HG03469 (cell line): ENCODE measurements around the gene POLR1G.
"Not testable (repeated sequence)": the region's sequence is repeated elsewhere in the genome, so short reads cannot be mapped to it uniquely, and the experiment has no call there.

Experiments used
- ATAC-seq: cut with Tn5 transposase; IDR thresholded peaks from one replicate; pipeline ENCODE4 v1.9.1; 2021; ENCODE audit warnings: mild to moderate bottlenecking, moderate library complexity, moderate number of reproducible peaks; ENCODE audit not compliant: unreplicated experiment

The POLR1G gene

DNA sequence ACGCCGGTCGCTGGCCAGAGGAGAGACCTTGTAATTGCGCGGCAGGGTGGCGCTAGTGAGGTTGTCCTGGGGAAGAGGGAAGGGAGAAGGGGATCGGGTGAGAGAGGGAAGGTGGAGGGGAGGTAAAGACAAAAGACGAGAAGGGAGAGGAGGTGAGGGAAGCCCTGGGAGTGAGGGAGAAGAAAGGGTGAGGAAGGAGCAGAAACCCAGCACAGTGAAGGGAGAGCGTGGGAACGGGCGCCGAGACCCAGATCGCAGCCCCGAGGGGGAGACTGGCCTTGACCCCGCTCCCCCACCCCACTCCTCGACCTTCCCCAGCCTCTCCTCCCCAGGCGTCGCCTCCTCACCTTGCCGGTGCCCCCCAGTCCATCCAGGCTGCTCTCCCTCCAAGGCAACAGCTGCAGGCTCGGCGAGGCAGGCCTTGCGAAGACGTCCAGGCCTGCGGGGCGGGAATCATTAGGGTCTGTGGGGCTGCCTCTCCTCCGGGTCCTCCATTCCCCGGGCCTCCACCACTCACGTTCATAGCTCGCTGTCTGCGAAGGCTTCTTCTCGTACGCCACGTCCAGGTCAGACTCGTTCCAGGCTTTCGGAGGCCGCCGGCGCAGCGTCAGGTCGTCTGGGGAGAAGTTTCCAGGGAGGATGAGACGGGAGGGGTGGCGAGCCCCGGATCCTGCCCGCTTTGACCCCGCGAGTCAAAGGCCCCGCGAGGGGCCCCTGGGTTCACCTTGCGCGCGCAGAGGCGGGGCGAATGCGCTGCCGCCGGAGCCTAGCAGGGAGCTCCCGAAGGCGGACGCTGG is 10.4 kb upstream of the POLR1G start:
- ATAC-seq, result no peak

DNA sequence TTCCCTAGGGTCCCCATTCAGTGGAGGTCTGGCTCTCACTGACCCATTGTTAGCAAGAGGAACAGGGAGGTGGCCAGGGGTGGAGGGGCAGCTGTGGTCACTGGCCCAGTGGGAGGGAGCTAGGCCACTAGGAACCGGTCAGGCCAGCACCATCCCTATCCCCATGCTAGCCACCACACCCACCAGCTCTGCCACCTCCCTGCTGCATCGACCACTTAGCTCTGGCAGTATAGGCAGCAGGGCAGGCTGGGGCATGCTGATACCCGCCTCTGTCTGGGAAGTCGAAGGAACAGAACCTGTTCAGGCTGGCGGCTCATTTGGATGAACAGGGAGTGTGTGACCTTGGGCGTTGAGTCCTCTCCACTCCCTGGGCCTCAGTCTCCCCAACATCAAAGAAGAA is 6.3 kb upstream of the POLR1G start:
- ATAC-seq, result no peak

DNA sequence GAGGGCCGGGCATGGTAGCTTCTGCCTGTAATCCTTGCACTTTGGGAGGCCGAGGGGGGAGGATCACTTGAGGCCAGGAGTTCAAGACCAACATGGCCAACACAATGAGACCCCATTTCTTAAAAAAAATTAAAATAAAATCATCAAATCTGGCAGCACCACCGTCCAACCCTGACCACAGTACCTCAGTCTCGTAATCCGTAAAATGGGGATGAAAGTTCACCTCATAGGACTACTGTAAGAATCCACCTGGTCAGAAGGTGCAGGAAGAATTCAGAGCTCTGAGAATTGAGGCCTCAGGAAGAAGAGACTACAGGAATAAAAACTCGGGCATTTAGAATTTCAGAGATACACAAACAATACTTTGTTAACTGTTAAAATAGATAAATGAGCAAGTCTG is 4.6 kb upstream of the POLR1G start:
- no peak for ATAC-seq

GRCh38 chr19:45402298-45403061 is 4.0 kb upstream of the POLR1G start:
- ATAC-seq, result no peak

DNA sequence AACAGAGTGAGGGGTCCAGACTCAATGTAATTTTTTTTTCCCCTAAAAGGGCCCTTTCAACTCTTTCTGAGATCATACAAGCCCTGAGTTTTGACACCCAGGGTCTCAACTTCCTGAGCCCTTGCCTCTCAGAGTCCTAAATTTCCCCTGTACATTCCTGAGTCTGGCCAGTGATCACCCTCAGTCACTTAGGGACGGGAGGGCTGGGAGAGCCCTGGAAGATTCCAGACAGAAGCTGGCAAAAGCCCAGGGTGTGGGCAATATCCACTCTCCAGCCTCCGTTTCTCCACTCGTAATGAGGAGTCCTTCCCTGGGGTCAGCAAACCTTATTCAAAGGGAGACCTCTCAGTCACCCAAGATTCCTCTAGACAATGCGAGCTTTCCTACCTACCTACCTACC is 3.2 kb upstream of the POLR1G start:
- ATAC-seq, result no peak

DNA sequence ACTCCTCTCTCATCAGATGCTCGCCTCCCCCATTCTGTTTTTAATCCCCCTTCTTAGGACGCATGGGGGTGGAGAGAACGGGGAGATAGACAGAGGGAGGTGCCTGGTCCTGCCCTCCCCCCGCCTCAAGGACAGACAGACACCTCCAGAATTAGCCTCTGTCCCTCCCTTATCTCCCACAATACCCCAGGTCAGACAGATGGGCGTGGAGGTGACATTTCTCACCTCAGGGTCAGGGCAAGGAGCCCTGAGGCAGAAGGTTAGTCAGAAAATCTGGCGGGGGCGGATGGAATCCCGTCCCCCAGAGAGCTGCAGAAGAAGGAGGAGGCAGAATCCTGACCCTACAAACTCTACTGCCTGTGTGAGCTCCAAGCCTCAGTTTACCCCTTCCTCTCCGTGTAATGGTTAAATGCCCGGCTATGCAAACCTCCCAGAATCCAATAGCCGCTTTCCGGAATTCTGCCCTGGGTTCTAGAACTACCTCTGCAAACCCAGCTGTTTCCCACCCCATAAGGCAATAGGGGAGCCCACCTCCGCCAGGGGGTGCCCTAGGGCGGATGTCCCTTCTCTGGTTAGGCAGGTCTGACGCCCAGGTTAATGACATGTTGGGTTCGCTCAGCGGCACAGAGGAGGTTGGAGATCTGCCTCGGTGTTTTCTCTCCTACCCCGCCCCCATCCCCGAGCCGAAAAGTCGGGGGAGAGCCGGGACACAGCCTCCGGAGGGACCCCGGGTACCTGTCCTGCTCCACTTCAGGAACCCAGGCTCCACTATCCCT is 2.5 kb upstream of the POLR1G start:
- ATAC-seq, result no peak

DNA sequence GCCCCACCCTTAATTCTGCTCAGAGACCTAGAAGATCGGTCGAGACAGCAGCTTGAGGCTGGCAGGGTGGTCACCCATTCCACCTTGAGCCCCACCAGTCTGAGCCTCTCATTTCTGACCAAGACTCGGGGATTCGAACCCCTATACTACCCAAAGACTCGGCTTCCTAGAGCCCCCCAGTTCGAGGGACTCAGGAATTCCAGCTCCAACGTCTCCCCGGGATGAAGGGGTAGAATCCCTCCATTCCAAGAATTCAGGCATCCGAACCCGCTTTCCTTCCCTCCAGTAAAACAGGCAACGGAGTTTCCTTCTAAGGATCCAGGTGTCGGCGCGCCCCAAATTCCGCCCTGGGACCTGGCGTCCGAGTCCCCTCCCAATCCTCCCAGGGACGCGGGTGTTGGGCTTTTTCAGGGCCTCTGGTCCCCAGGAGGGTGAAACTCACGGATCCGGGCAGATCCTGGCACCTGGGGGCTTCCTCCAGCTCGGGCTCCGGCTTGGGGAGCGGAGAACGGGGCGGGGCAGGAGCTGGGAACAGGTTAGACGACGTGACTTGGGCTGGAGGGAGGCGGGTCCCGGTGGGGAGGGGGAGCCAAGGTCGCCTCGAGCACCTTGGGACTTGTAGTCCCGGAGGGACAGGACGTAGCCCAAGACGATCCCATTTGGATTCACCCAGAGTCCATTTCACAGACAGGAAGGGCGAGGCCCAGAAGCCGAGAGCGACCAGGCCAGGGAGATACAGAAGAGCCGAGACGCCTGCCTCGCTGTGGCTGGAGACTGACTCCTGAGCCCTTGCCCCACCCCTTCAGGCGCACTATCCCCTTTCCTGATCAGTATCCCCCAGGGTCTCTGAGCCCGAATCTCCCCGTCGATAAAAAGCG is 1.6 kb upstream of the POLR1G start, which contains the start of gene PPP1R13L:
Gene PPP1R13L, minus strand, starts transcription at position 513 of the 878 bp plus-strand sequence. CDS start 6,751 bp downstream, outside the sequence.
- ATAC-seq, result no peak

GRCh38 chr19:45405435-45406225 is 814 bp upstream of the POLR1G start:
- ATAC-seq, result no peak

GRCh38 chr19:45407091-45407375 is 589 bp downstream of the POLR1G start:
- no peak for ATAC-seq

DNA sequence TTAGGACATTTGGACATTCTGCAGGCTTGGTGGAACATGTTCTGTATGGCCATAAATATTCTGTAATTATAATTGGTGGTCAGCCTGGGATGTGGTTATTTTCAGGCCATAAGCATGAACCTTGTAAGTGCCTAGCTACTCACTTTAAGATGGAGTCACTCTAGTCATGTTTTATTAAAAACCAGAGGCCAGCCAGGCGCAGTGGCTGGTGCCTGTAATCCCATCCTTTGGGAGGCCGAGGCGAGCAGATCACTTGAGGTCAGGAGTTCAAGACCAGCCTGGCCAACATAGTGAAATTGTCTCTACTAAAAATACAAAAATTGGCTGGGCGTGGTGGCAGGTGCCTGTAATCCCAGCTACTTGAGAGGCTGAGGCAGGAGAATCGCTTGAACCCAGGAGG is 1.1 kb downstream of the POLR1G start:
- not testable (repeated sequence) for ATAC-seq

GRCh38 chr19:45408121-45408520 is 1.7 kb downstream of the POLR1G start:
- no peak for ATAC-seq

DNA sequence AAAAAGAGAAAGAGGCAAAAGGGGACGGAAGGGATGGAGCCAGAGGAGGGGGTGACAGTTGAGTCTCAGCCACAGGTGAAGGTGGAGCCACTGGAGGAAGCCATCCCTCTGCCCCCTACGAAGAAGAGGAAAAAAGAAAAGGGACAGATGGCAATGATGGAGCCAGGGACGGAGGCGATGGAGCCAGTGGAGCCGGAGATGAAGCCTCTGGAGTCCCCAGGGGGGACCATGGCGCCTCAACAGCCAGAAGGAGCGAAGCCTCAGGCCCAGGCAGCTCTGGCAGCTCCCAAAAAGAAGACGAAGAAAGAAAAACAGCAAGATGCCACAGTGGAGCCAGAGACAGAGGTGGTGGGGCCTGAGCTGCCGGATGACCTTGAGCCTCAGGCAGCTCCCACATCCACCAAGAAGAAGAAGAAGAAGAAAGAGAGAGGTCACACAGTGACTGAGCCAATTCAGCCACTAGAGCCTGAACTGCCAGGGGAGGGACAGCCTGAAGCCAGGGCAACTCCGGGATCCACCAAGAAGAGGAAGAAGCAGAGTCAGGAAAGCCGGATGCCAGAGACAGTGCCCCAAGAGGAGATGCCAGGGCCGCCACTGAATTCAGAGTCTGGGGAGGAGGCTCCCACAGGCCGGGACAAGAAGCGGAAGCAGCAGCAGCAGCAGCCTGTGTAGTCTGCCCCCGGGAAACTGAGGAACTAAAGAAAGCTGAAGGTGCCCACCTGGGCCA is 2.5 kb downstream of the POLR1G start:
- ATAC-seq, result no peak

DNA sequence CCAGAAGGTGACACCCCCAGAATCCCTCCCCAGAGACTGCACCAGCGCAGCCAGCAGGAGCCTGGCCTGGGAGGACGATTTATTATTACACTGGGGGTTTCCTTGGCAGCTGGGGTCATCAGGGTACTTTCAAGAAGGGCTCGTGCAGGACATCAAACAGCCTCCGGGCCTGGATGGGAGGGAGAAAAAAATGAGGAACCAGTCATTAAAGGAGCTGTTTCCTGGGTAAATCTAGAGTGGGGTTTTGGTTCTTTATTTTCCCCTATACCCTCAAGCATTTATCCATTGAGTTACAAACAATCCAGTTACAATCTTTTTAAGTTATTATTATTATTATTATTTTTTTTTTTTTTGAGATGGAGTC is 3.1 kb downstream of the POLR1G start:
- ATAC-seq, result no peak

DNA sequence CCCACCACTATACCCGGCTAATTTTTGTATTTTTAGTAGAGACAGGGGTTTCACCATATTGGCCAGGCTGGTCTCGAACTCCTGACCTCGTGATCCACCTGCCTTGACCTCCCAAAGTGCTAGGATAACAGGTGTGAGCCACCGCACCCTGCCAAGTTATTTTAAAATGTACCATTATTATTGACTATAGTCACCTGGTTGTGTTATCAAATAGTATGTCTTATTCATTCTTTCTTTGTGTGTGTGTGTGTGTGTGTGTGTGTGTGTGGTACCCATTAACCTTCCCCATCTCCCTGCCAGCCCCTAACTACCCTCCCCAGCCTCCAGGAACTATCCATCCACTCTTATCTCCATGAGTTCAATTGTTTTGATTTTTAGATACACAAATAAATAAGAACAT is 3.9 kb downstream of the POLR1G start:
- ATAC-seq, result not testable (repeated sequence)

- ATAC-seq, result no peak
These were observed 7.1 kb downstream of the POLR1G start for GRCh38 chr19:45413497-45413896.

DNA sequence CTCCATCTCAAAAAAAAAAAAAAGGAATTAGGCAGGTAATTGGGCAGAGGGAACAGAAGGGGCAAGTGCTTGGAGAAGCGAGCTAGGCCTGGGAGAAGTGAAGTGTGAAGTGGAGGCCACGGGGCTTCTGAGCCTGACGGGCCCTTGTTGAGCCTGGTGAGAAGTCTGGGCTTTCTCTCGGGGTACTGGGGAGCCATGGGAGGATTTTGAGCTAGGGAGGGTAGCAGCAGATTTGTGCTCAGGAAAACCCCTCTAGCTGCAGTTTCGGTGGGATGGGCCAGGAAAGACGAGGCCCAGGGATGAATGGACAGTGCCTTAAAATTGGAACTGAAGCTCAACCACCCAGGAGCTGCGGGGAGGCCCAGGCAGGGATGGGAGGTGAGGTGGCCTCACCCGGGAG is 8.0 kb downstream of the POLR1G start:
- no peak for ATAC-seq

- ATAC-seq, result no peak
These were observed 10.7 kb downstream of the POLR1G start for GRCh38 chr19:45417151-45417550.

GRCh38 chr19:45418802-45419201 is 12.4 kb downstream of the POLR1G start:
- no peak for ATAC-seq

DNA sequence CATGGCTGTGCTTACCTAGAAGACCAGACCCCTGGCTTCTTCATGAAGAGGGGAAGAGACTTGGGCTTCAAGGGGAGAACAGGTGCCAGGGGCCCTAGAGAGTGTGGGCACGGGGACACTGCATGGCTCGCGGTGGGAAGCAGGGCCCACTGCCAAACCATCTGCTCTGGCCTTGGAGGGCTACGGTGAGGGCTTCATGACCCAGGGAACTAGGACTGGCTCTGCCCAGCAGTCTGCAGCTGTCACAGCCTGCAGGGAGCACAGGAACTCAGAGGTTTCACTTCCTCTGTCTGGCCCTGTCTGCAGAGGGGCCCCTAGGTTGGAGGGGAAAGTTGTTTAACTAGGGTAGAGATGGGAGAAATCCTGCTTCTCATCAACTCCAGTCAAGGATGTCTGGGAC is 13.0 kb downstream of the POLR1G start:
- peak; percentile 50 for ATAC-seq
